OCI-LY3 (cell line): ENCODE data around the gene SYNPO.

Source experiments
- H2AFZ ChIP-seq: fragments of 200-600, 300-600 bp; shearing (Covaris generic); 2 replicates; pipeline ENCODE4 v1.6.0; 2014; ENCODE audit warnings: antibody characterized with exemption, low read depth, low read length
- H3K27ac ChIP-seq: fragments of 200-600, 300-600 bp; sonication (generic); 2 replicates; pipeline ENCODE4 v1.5.1; 2014; ENCODE audit warnings: mild to moderate bottlenecking, low read length, moderate library complexity, mixed read lengths
- H3K27me3 ChIP-seq: fragments of 200-600, 300-600 bp; sonication (generic); 2 replicates; pipeline ENCODE4 v1.6.1; 2014; ENCODE audit warnings: low read depth, low read length, mixed read lengths
- H3K36me3 ChIP-seq: fragments of 200-600, 300-600 bp; sonication (generic); replicated peaks from 2 replicates; pipeline ENCODE3; 2014; ENCODE audit warnings: low read depth, low read length, mixed read lengths
- H3K4me1 ChIP-seq: fragments of 300-600, 200-600 bp; sonication (generic); 2 replicates; pipeline ENCODE4 v1.6.1; 2014; ENCODE audit warnings: low read length, mixed read lengths
- H3K4me2 ChIP-seq: fragments of 200-600, 300-600 bp; sonication (generic); 2 replicates; pipeline ENCODE4 v1.6.1; 2014; ENCODE audit warnings: low read length, mixed read lengths
- H3K4me3 ChIP-seq: fragments of 300-600, 200-600 bp; sonication (generic); 2 replicates; pipeline ENCODE4 v1.5.1; 2014; ENCODE audit warnings: antibody characterized with exemption, mild to moderate bottlenecking, low read length, moderate library complexity
- H3K79me2 ChIP-seq: fragments of 300-600, 200-600 bp; shearing (Covaris generic); 2 replicates; pipeline ENCODE4 v1.6.1; 2014; ENCODE audit warnings: mild to moderate bottlenecking, low read length, mixed read lengths
- H3K9ac ChIP-seq: fragments of 300-600, 200-600 bp; shearing (Covaris generic); 2 replicates; pipeline ENCODE4 v1.6.0; 2014; ENCODE audit warnings: mild to moderate bottlenecking, low read length, moderate library complexity
- H3K9me3 ChIP-seq: fragments of 200-600, 300-600 bp; shearing (Covaris generic); 2 replicates; pipeline ENCODE4 v1.6.1; 2014; ENCODE audit warnings: low read length, mixed read lengths; ENCODE audit not compliant: insufficient read depth
- H4K20me1 ChIP-seq: fragments of 200-600, 300-600 bp; sonication (generic); 2 replicates; pipeline ENCODE4 v1.6.1; 2016; ENCODE audit warnings: low read length, mixed read lengths; ENCODE audit not compliant: insufficient read depth
- EZH2phosphoT487 ChIP-seq: fragments of 200-600 bp; shearing (Covaris generic); IDR thresholded peaks from 2 replicates; pipeline ENCODE4 v1.6.1; 2018; ENCODE audit warnings: antibody characterized with exemption, mixed run types, low read depth
- TF ChIP-seq, protein P1 (sequence below): fragments of 200-600, 300-600 bp; sonication (generic); IDR thresholded peaks from 2 replicates; pipeline ENCODE4 v1.5.1; 2014; ENCODE audit warnings: antibody characterized with exemption, low read length, low read depth

The SYNPO gene

GRCh38 chr5:150638488-150639376, 1.7 kb upstream of the SYNPO start:
- no peak overlapping the region for H3K9ac ChIP-seq

DNA sequence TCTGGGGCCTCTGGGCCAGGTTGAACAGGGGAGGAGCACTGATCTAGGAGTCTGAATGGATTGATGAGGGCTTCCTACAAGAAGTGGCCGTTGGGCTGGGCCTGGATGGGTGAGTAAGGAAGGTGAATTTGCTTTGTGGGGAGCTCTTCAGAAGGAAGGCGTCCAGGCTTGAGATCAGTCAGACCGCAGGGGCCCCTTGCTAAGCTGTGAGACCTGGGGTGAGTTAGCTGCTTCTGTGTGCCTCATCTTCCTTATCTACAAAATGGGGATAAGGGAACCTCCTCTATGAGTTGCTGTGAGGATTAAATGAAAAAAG, 1.1 kb upstream of the SYNPO start:
- Histone ChIP-seq H3K27me3 (0 out of 2 replicates have a peak, but pooled peaks cover 3% of the 10 kb centered on the region), H3K27ac (no peak overlapping the region), H4K20me1 (no peaks in the 10 kb centered on the region), H3K79me2 (no peaks in the 10 kb centered on the region), H3K36me3 (no peaks in the 10 kb centered on the region), H3K9ac (no peak overlapping the region), H2AFZ (no peak overlapping the region), H3K4me3 (no peak overlapping the region), H3K4me1 (no peaks in the 10 kb centered on the region), H3K9me3 (no peaks in the 10 kb centered on the region), H3K4me2 (no peak overlapping the region)
- TF ChIP-seq, protein P1, sequence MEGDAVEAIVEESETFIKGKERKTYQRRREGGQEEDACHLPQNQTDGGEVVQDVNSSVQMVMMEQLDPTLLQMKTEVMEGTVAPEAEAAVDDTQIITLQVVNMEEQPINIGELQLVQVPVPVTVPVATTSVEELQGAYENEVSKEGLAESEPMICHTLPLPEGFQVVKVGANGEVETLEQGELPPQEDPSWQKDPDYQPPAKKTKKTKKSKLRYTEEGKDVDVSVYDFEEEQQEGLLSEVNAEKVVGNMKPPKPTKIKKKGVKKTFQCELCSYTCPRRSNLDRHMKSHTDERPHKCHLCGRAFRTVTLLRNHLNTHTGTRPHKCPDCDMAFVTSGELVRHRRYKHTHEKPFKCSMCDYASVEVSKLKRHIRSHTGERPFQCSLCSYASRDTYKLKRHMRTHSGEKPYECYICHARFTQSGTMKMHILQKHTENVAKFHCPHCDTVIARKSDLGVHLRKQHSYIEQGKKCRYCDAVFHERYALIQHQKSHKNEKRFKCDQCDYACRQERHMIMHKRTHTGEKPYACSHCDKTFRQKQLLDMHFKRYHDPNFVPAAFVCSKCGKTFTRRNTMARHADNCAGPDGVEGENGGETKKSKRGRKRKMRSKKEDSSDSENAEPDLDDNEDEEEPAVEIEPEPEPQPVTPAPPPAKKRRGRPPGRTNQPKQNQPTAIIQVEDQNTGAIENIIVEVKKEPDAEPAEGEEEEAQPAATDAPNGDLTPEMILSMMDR: no peak
- no peak for TF ChIP-seq EZH2phosphoT487

More at GRCh38 chr5:150638488-150639376, 1.7 kb upstream of the SYNPO start:
- H3K9me3 ChIP-seq: no peaks in the 10 kb centered on the region
- H3K4me2 ChIP-seq: no peak overlapping the region
- H3K27me3 ChIP-seq: 0 out of 2 replicates have a peak, but pooled peaks cover 3% of the 10 kb centered on the region
- H2AFZ ChIP-seq: no peak overlapping the region
- no peaks in the 10 kb centered on the region for H4K20me1 ChIP-seq
- H3K27ac ChIP-seq: no peak overlapping the region
- no peaks in the 10 kb centered on the region for H3K4me1 ChIP-seq
- no peaks in the 10 kb centered on the region for H3K36me3 ChIP-seq
- no peaks in the 10 kb centered on the region for H3K79me2 ChIP-seq
- TF ChIP-seq, protein P1: no peak
- no peak for TF ChIP-seq EZH2phosphoT487
- no peak overlapping the region for H3K4me3 ChIP-seq

DNA sequence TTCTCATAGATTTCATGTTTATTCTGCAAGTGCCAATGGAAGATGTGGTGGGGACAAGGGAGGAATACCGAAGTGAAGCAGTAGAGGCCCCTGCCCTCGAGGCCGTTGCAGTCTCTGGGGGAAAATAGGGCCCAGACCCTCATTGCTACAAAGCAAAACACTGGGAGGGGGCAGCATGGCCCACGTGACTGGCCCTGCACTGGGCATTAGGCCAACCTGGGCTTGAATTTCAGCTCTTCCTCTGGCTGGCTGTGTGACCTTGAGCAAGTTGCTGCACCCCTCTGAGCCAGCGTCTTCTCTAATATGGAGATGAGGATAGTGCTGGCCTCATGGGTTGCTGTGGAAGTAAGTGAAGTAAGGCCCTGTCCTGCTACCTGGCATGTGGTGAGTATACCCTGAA, 709 bp upstream of the SYNPO start:
- no peak overlapping the region for H3K4me2 ChIP-seq
- no peaks in the 10 kb centered on the region for H3K4me1 ChIP-seq
- H3K79me2 ChIP-seq: no peaks in the 10 kb centered on the region
- no peak overlapping the region for H3K27ac ChIP-seq
- no peak overlapping the region for H3K4me3 ChIP-seq
- no peak for TF ChIP-seq EZH2phosphoT487
- TF ChIP-seq, protein P1: no peak
- H3K9ac ChIP-seq: no peak overlapping the region
- no peak overlapping the region for H2AFZ ChIP-seq
- H4K20me1 ChIP-seq: no peaks in the 10 kb centered on the region
- H3K27me3 ChIP-seq: 0 out of 2 replicates have a peak, but pooled peaks cover 3% of the 10 kb centered on the region
- H3K36me3 ChIP-seq: no peaks in the 10 kb centered on the region
- no peaks in the 10 kb centered on the region for H3K9me3 ChIP-seq

GRCh38 chr5:150641006-150641570, 628 bp downstream of the SYNPO start:
- H2AFZ ChIP-seq: no peak overlapping the region
- H3K36me3 ChIP-seq: no peaks in the 10 kb centered on the region
- H3K27ac ChIP-seq: no peak overlapping the region
- H3K4me2 ChIP-seq: no peak overlapping the region
- TF ChIP-seq, protein P1: no peak
- no peak for TF ChIP-seq EZH2phosphoT487
- H4K20me1 ChIP-seq: no peaks in the 10 kb centered on the region
- H3K79me2 ChIP-seq: no peaks in the 10 kb centered on the region
- no peak overlapping the region for H3K9ac ChIP-seq
- H3K4me1 ChIP-seq: no peaks in the 10 kb centered on the region
- H3K9me3 ChIP-seq: no peaks in the 10 kb centered on the region
- no peak overlapping the region for H3K4me3 ChIP-seq
- H3K27me3 ChIP-seq: 0 out of 2 replicates have a peak, but pooled peaks cover 3% of the 10 kb centered on the region
